HCT116 (cell line): ENCODE data around the gene PLA2G12B. TPM values are rescaled to one million over a fixed set of nuclear protein-coding genes. Genes with fewer than 3 reads are reported as not detected.

Source experiments
- ATAC-seq: fragments of 200-7000 bp; cut with Tn5 transposase; 2 replicates; pipeline ENCODE4 v1.9.1; 2020; ENCODE audit warnings: mild to moderate bottlenecking, moderate library complexity
- BruUV-seq: library from RNA; stranded (reverse); fragments of 400-500 nt; replicated peaks from 2 replicates; lab custom pipeline; 2021; lab: Mats Ljungman, UMichigan
- CTCF ChIA-PET: fragments of 300-600 bp; sonication (Branson Sonifier 250); formaldehyde crosslinking; loops from one replicate; lab custom pipeline; 2021; ENCODE audit warnings: antibody characterized with exemption; lab: Charles Lee
- POLR2A ChIA-PET: fragments of 300-600, 350-600 bp; sonication (Branson Sonifier 250); formaldehyde crosslinking; loops from one replicate; lab custom pipeline; 2021; ENCODE audit warnings: antibody characterized with exemption; lab: Charles Lee
- RAD21 ChIA-PET, 2 experiments: fragments of 300-600 bp; sonication (Branson Sonifier 250); formaldehyde crosslinking; loops; one replicate each; lab custom pipeline; 2023; ENCODE audit warnings: low total read pairs in 2 of 2; ENCODE audit not compliant: uncharacterized antibody in 2 of 2, unreplicated experiment in 2 of 2, low non-redundant PET in 1 of 2; lab: Charles Lee
- DNase-seq: peaks from one replicate; pipeline ENCODE4 v3.0.0-alpha.2; 2010; ENCODE audit warnings: low read depth, low spot score
- H2AFZ ChIP-seq: fragments of 200-600 bp; shearing (Covaris generic), sonication (generic); 2 replicates; pipeline ENCODE4 v1.6.1; 2017; ENCODE audit warnings: low read depth, mixed run types, mixed read lengths, antibody characterized with exemption, low read length; ENCODE audit not compliant: poor library complexity, severe bottlenecking
- H3K27ac ChIP-seq: 2 replicates; pipeline ENCODE4 v1.5.1; 2012; ENCODE audit warnings: low read depth, low read length
- H3K27me3 ChIP-seq: fragments of 200-600 bp; sonication (generic); 2 replicates; pipeline ENCODE4 v1.6.1; 2016; ENCODE audit warnings: mixed run types, low read length, mixed read lengths; ENCODE audit not compliant: insufficient read depth
- H3K36me3 ChIP-seq, 2 experiments: fragments of 200-500 bp in 1 of 2; fragments of 200-600 bp in 1 of 2; sonication (Bioruptor generic) in 1 of 2; sonication (generic) in 1 of 2; 2 replicates each; pipeline versions ENCODE4 v1.5.1 to v1.6.1; 2014 to 2016; ENCODE audit warnings: low read length in 2 of 2, inconsistent platforms in 1 of 2, mixed read lengths in 1 of 2, mixed run types in 1 of 2; ENCODE audit not compliant: insufficient read depth in 2 of 2, control insufficient read depth in 1 of 2
- H3K4me1 ChIP-seq, 2 experiments: fragments of 200-600 bp in 1 of 2; sonication (generic) in 1 of 2; 2 replicates each; pipeline versions ENCODE4 v1.5.1 to v1.6.1; 2012 to 2017; ENCODE audit warnings: low read length in 2 of 2, inconsistent platforms in 1 of 2, mild to moderate bottlenecking in 1 of 2, mixed read lengths in 1 of 2, mixed run types in 1 of 2, moderate library complexity in 1 of 2; ENCODE audit not compliant: insufficient read depth in 2 of 2, control insufficient read depth in 1 of 2
- H3K4me2 ChIP-seq: fragments of 200-600 bp; sonication (generic); 2 replicates; pipeline ENCODE4 v1.6.1; 2017; ENCODE audit warnings: mixed run types, low read length, mixed read lengths
- H3K4me3 ChIP-seq, 2 experiments: fragments of 200-600 bp in 1 of 2; sonication (generic) in 1 of 2; replicated peaks in 1 of 2; 2 replicates each; pipeline ENCODE4 v1.5.1; 2011 to 2016; ENCODE audit warnings: low read length in 2 of 2, control low read depth in 1 of 2, low read depth in 1 of 2, mild to moderate bottlenecking in 1 of 2, mixed read lengths in 1 of 2, mixed run types in 1 of 2
- H3K79me2 ChIP-seq: fragments of 200-600 bp; sonication (generic); 2 replicates; pipeline ENCODE4 v1.6.1; 2017; ENCODE audit warnings: mild to moderate bottlenecking, mixed run types, low read length, moderate library complexity, mixed read lengths; ENCODE audit not compliant: insufficient read depth
- H3K9ac ChIP-seq: fragments of 200-600 bp; sonication (generic); 2 replicates; pipeline ENCODE4 v1.6.1; 2016; ENCODE audit warnings: low read length, mixed read lengths
- H3K9me2 ChIP-seq: fragments of 200-600 bp; sonication (generic), shearing (Covaris generic); 2 replicates; pipeline ENCODE4 v1.6.1; 2017; ENCODE audit warnings: mixed run types, mild to moderate bottlenecking, moderate library complexity; ENCODE audit not compliant: insufficient read depth
- H3K9me3 ChIP-seq, 2 experiments: fragments of 200-500 bp in 1 of 2; fragments of 200-600 bp in 1 of 2; sonication (Bioruptor generic) in 1 of 2; sonication (generic) in 1 of 2; 2 replicates each; pipeline ENCODE4 v1.6.1; 2014 to 2017; ENCODE audit warnings: low read length in 2 of 2, mixed read lengths in 2 of 2, inconsistent platforms in 1 of 2, low read depth in 1 of 2, mild to moderate bottlenecking in 1 of 2, mixed run types in 1 of 2, moderate library complexity in 1 of 2; ENCODE audit not compliant: control insufficient read depth in 1 of 2, insufficient read depth in 1 of 2
- H4K20me1 ChIP-seq: fragments of 200-600 bp; sonication (generic), shearing (Covaris generic); 2 replicates; pipeline ENCODE4 v1.6.1; 2017; ENCODE audit warnings: mixed run types, mild to moderate bottlenecking, moderate library complexity; ENCODE audit not compliant: insufficient read depth
- CTCF ChIP-seq, 3 experiments: fragments of 200-600 bp in 1 of 3; sonication (generic) in 1 of 3; IDR thresholded peaks in 2 of 3; conservative IDR thresholded peaks in 1 of 3; 2 replicates each; pipeline ENCODE4 v1.5.1; 2012 to 2017; ENCODE audit warnings: low read depth in 2 of 3, low read length in 2 of 3, antibody characterized with exemption in 1 of 3, borderline replicate concordance in 1 of 3, control low read depth in 1 of 3, mild to moderate bottlenecking in 1 of 3, mixed read lengths in 1 of 3, mixed run types in 1 of 3, moderate library complexity in 1 of 3; ENCODE audit not compliant: insufficient read depth in 1 of 3
- EZH2phosphoT487 ChIP-seq: fragments of 200-600 bp; IDR thresholded peaks from 2 replicates; pipeline ENCODE4 v1.6.1; 2018; ENCODE audit warnings: antibody characterized with exemption, borderline replicate concordance
- FOSL1 ChIP-seq: IDR thresholded peaks from 2 replicates; pipeline ENCODE4 v1.6.1; 2012; ENCODE audit warnings: low read depth
- JUND ChIP-seq: IDR thresholded peaks from 2 replicates; pipeline ENCODE4 v1.6.1; 2012
- POLR2A ChIP-seq: IDR thresholded peaks from 2 replicates; pipeline ENCODE4 v1.7.0; 2011; ENCODE audit warnings: borderline replicate concordance; ENCODE audit not compliant: insufficient read depth, insufficient read length; ENCODE audit errors: extremely low read depth
- POLR2AphosphoS5 ChIP-seq: IDR thresholded peaks from 2 replicates; pipeline ENCODE4 v1.6.1; 2011; ENCODE audit warnings: mild to moderate bottlenecking, low read depth, low read length, moderate library complexity
- SIN3A ChIP-seq: IDR thresholded peaks from 2 replicates; pipeline ENCODE4 v1.6.1; 2012; ENCODE audit warnings: low read depth
- SP1 ChIP-seq: IDR thresholded peaks from 2 replicates; pipeline ENCODE4 v1.6.1; 2012; ENCODE audit warnings: low read depth
- SRF ChIP-seq: IDR thresholded peaks from 2 replicates; pipeline ENCODE4 v1.6.1; 2012; ENCODE audit warnings: low read depth
- TCF7L2 ChIP-seq: IDR thresholded peaks from 2 replicates; pipeline ENCODE4 v1.7.0; 2011; ENCODE audit warnings: borderline replicate concordance, inconsistent platforms; ENCODE audit not compliant: insufficient read depth, insufficient read length; ENCODE audit errors: extremely low read depth
- intact Hi-C: fragments of 100-400 bp; cut with micrococcal nuclease; formaldehyde crosslinking; loops from 2 replicates; pipeline ENCODE4 v1.10.0; 2022
- total RNA-seq: library from RNA; stranded (reverse); gene quantifications from one replicate; pipeline ENCODE4 v1.2.1, GENCODE V29; 2021; ENCODE audit not compliant: unreplicated experiment
- TF ChIP-seq, protein P1 (sequence below): IDR thresholded peaks from 2 replicates; pipeline ENCODE4 v1.6.1; 2011; ENCODE audit warnings: mild to moderate bottlenecking, low read length, moderate library complexity; ENCODE audit not compliant: insufficient replicate concordance; ENCODE audit errors: extremely low read depth

The PLA2G12B gene
- total RNA-seq, 1 experiment from 2014 or later = not detected

GRCh38 chr10:73000973-73001372 lies 46.4 kb upstream of the PLA2G12B start:
- Histone ChIP-seq H3K9me2 (no peaks in the 10 kb centered on the region), H3K27ac (no peak overlapping the region), H3K4me3 (no peak overlapping the region), H2AFZ (no peak overlapping the region), H3K4me1 (no peaks in the 10 kb centered on the region), H3K9ac (no peak overlapping the region), H3K36me3 (peaks cover 5 to 9% of the 10 kb centered on the region in 2 experiments; a peak in 3 of 4 replicates), H3K79me2 (no peaks in the 10 kb centered on the region), H4K20me1 (no peaks in the 10 kb centered on the region), H3K4me2 (no peak overlapping the region), H3K27me3 (no peaks in the 10 kb centered on the region), H3K9me3 (no peaks in the 10 kb centered on the region)
- DNase-seq (no peak), ATAC-seq (no peak)
- RAD21 ChIA-PET = no interaction called here
- CTCF ChIA-PET = no interaction called here
- POLR2A ChIA-PET = no interaction called here
- TF ChIP-seq TCF7L2 (no peak), FOSL1 (no peak), SIN3A (no peak), POLR2AphosphoS5 (no peak), CTCF (IDR thresholded peaks at IDR 0.05 in 2 of 3, conservative IDR thresholded peaks at IDR 0.05 in 1 of 3; ENCODE audit: borderline replicate concordance in 1 of 3, insufficient read depth in 1 of 3, low read depth in 2 of 3, low read length in 2 of 3) (no peak), EZH2phosphoT487 (no peak), POLR2A (no peak), JUND (no peak), SRF (no peak), SP1 (no peak)
- TF ChIP-seq, protein P1, sequence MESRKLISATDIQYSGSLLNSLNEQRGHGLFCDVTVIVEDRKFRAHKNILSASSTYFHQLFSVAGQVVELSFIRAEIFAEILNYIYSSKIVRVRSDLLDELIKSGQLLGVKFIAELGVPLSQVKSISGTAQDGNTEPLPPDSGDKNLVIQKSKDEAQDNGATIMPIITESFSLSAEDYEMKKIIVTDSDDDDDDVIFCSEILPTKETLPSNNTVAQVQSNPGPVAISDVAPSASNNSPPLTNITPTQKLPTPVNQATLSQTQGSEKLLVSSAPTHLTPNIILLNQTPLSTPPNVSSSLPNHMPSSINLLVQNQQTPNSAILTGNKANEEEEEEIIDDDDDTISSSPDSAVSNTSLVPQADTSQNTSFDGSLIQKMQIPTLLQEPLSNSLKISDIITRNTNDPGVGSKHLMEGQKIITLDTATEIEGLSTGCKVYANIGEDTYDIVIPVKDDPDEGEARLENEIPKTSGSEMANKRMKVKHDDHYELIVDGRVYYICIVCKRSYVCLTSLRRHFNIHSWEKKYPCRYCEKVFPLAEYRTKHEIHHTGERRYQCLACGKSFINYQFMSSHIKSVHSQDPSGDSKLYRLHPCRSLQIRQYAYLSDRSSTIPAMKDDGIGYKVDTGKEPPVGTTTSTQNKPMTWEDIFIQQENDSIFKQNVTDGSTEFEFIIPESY = no peak
- no TSS peak for BruUV-seq
- intact Hi-C loops = no loop called here
